Right kidney (tissue), 1 donor: ENCODE results near the gene PCNX2.
A peak's percentile ranks its signal among the peaks of the same experiment; 100 is the strongest.
"Not testable (repeated sequence)": the region's sequence is repeated elsewhere in the genome, so short reads cannot be mapped to it uniquely, and the experiment has no call there.

Experiments
- DNase-seq: peaks from one replicate; pipeline ENCODE4 v3.0.0-alpha.2; 2016

The PCNX2 gene

GRCh38 chr1:233097959-233098580 lies 197.5 kb downstream of the PCNX2 start:
- DNase-seq = no peak

GRCh38 chr1:233097546-233097945 lies 198.0 kb downstream of the PCNX2 start:
- DNase-seq = no peak

- DNase-seq = no peak
Observed at GRCh38 chr1:233094691-233095090, 200.8 kb downstream of the PCNX2 start.

GRCh38 chr1:233094269-233094668 lies 201.3 kb downstream of the PCNX2 start:
- no peak for DNase-seq

- DNase-seq = no peak
Observed at GRCh38 chr1:233090746-233091494, 204.6 kb downstream of the PCNX2 start.

GRCh38 chr1:233089251-233089650 lies 206.3 kb downstream of the PCNX2 start:
- DNase-seq = no peak

GRCh38 chr1:233088613-233089012 lies 206.9 kb downstream of the PCNX2 start:
- no peak for DNase-seq

- peak; percentile 33 for DNase-seq
Observed at GRCh38 chr1:233086961-233087881, 208.3 kb downstream of the PCNX2 start.

- DNase-seq = no peak
Observed at GRCh38 chr1:233085566-233085965, 210.0 kb downstream of the PCNX2 start.

- DNase-seq = no peak
Observed at GRCh38 chr1:233082778-233083550, 212.6 kb downstream of the PCNX2 start.

- DNase-seq = no peak
Observed at GRCh38 chr1:233081735-233082134, 213.8 kb downstream of the PCNX2 start.

GRCh38 chr1:233080827-233081226 lies 214.7 kb downstream of the PCNX2 start:
- DNase-seq = not testable (repeated sequence)

- DNase-seq = no peak
Observed at GRCh38 chr1:233080286-233080685, 215.2 kb downstream of the PCNX2 start.

GRCh38 chr1:233079574-233079973 lies 216.0 kb downstream of the PCNX2 start:
- no peak for DNase-seq

GRCh38 chr1:233078396-233078795 lies 217.1 kb downstream of the PCNX2 start:
- DNase-seq = no peak

GRCh38 chr1:233075915-233076295 lies 219.6 kb downstream of the PCNX2 start:
- DNase-seq = no peak

- DNase-seq = no peak
Observed at GRCh38 chr1:233066087-233066486, 229.4 kb downstream of the PCNX2 start.

- DNase-seq = no peak
Observed at GRCh38 chr1:233065685-233066084, 229.8 kb downstream of the PCNX2 start.

GRCh38 chr1:233064988-233065387 lies 230.5 kb downstream of the PCNX2 start:
- DNase-seq = no peak

- no peak for DNase-seq
Observed at GRCh38 chr1:233063462-233063861, 232.1 kb downstream of the PCNX2 start.

- no peak for DNase-seq
Observed at GRCh38 chr1:233061265-233061664, 234.3 kb downstream of the PCNX2 start.

GRCh38 chr1:233060461-233060994 lies 235.0 kb downstream of the PCNX2 start:
- no peak for DNase-seq
